Measurements from ENCODE around the gene SIGLEC1. TPM values are rescaled to one million over a fixed set of nuclear protein-coding genes. Genes with fewer than 3 reads are reported as not detected.

SIGLEC1 gene
- total and polyA plus RNA-seq, 10 of the 15 experiments (the other 5 are each of a cell fraction or from before 2014, with no cell fraction given), result 0.05 TPM; not detected in 9

DNA sequence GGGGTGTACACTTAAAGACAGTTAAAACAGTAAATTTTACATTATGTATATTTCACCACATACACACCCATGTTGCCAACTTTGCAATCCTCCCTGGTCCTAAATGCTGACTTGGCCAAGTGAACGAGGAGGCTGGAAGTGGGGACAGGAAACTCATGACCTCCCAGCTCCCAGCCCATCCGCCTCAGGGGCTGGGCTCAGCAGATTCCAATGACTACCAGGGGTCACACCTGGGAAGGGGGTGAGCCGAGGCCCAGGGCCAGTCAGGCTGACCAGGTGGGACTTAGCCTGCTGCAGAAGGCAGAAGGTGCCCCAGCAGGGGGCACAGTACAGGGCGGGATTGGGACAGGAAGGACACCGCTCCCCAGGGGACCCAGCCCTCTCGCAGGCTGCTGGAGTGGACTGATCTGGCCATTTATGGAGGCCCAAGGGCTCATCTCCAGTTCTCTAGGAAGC lies 2.4 kb downstream of the SIGLEC1 start:
- no peak overlapping the region for H3K4me2 ChIP-seq (ENCODE audit: control insufficient read depth, insufficient read depth)
- no peaks in the 10 kb centered on the region for H3K36me3 ChIP-seq (ENCODE audit: control insufficient read depth in 2 of 2, insufficient read depth in 2 of 2, low read length in 1 of 2)
- H3K79me2 ChIP-seq (ENCODE audit: control insufficient read depth, insufficient read depth, low read length), result no peaks in the 10 kb centered on the region
- no TSS peak for BruUV-seq (replicated peaks)
- ChIA-PET CTCF (interaction anchor here (0.6 to 3.8 kb wide), 20 partner anchors 10 to 1628 kb away, joined by 3 to 51 read pairs (median 6); partner anchors contain the start of gene ADISSP), POLR2A (interaction anchor here (0.9 kb wide), 1 partner anchor 147 kb away, joined by 3 read pairs; no protein-coding TSS in a partner anchor), RAD21 (ENCODE audit: unreplicated experiment) (interaction anchor here (0.9 to 2.4 kb wide), 3 partner anchors 33 to 147 kb away, joined by 3 to 14 read pairs (median 13); no protein-coding TSS in a partner anchor), SMC1A (ENCODE audit: uncharacterized antibody, unreplicated experiment) (interaction anchor here (0.5 to 2.4 kb wide), 3 partner anchors 33 to 162 kb away, joined by 3 to 22 read pairs (median 8); no protein-coding TSS in a partner anchor)
- peak; percentile 34; the same call in 2 of the 3 replicates for ATAC-seq
- no peak for FAIRE-seq
- H3K9me3 ChIP-seq (replicated peaks; ENCODE audit: control insufficient read depth, insufficient read depth, low read length), result no peaks in the 10 kb centered on the region
- no peak overlapping the region for H3K4me3 ChIP-seq
- no peak overlapping the region for H3K9ac ChIP-seq (ENCODE audit: control insufficient read depth, insufficient read depth, low read length)
- H3K27ac ChIP-seq (ENCODE audit: control insufficient read depth, insufficient read depth), result no peak overlapping the region
- in situ Hi-C loops (cut with MboI), result no loop called here
- H4K20me1 ChIP-seq (ENCODE audit: control insufficient read depth, insufficient read depth), result no peaks in the 10 kb centered on the region
- peaks cover 0 to 2% of the 10 kb centered on the region in 2 experiments; a peak in 2 of 4 replicates for H3K27me3 ChIP-seq (replicated peaks in 1 of 2; ENCODE audit: control insufficient read depth in 2 of 2, insufficient read depth in 2 of 2, low read length in 1 of 2)
- DNase-seq (ENCODE audit: low read depth, low spot score), result no peak
- WGBS (ENCODE audit: insufficient coverage, insufficient replicate concordance, low lambda C conversion rate, missing lambda C conversion rate), result 23% methylated on average over 6 of the region's 6 CpGs
- H2AFZ ChIP-seq (ENCODE audit: control insufficient read depth, low read depth, low read length), result no peak overlapping the region
- peaks cover 5% of the 10 kb centered on the region for H3K4me1 ChIP-seq (ENCODE audit: control insufficient read depth, insufficient read depth, low read length)
- intact Hi-C loops (cut with micrococcal nuclease; ENCODE audit: unreplicated experiment), result loop anchor here (1.0 to 10.0 kb wide), 3 partner anchors 34 to 493 kb away; no protein-coding TSS in a partner anchor
- no peak for TF ChIP-seq BACH1 (IDR thresholded peaks at IDR 0.05; ENCODE audit: borderline replicate concordance)
- no peak for TF ChIP-seq TAF1 (IDR thresholded peaks at IDR 0.05; ENCODE audit: borderline replicate concordance, low read depth, low read length)
- TF ChIP-seq BMI1 (IDR thresholded peaks at IDR 0.05; ENCODE audit: borderline replicate concordance), result no peak
- TF ChIP-seq, protein P1, sequence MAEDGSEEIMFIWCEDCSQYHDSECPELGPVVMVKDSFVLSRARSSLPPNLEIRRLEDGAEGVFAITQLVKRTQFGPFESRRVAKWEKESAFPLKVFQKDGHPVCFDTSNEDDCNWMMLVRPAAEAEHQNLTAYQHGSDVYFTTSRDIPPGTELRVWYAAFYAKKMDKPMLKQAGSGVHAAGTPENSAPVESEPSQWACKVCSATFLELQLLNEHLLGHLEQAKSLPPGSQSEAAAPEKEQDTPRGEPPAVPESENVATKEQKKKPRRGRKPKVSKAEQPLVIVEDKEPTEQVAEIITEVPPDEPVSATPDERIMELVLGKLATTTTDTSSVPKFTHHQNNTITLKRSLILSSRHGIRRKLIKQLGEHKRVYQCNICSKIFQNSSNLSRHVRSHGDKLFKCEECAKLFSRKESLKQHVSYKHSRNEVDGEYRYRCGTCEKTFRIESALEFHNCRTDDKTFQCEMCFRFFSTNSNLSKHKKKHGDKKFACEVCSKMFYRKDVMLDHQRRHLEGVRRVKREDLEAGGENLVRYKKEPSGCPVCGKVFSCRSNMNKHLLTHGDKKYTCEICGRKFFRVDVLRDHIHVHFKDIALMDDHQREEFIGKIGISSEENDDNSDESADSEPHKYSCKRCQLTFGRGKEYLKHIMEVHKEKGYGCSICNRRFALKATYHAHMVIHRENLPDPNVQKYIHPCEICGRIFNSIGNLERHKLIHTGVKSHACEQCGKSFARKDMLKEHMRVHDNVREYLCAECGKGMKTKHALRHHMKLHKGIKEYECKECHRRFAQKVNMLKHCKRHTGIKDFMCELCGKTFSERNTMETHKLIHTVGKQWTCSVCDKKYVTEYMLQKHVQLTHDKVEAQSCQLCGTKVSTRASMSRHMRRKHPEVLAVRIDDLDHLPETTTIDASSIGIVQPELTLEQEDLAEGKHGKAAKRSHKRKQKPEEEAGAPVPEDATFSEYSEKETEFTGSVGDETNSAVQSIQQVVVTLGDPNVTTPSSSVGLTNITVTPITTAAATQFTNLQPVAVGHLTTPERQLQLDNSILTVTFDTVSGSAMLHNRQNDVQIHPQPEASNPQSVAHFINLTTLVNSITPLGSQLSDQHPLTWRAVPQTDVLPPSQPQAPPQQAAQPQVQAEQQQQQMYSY (CRISPR knock-in tag; IDR thresholded peaks at IDR 0.05), result no peak
- TF ChIP-seq, protein P2, sequence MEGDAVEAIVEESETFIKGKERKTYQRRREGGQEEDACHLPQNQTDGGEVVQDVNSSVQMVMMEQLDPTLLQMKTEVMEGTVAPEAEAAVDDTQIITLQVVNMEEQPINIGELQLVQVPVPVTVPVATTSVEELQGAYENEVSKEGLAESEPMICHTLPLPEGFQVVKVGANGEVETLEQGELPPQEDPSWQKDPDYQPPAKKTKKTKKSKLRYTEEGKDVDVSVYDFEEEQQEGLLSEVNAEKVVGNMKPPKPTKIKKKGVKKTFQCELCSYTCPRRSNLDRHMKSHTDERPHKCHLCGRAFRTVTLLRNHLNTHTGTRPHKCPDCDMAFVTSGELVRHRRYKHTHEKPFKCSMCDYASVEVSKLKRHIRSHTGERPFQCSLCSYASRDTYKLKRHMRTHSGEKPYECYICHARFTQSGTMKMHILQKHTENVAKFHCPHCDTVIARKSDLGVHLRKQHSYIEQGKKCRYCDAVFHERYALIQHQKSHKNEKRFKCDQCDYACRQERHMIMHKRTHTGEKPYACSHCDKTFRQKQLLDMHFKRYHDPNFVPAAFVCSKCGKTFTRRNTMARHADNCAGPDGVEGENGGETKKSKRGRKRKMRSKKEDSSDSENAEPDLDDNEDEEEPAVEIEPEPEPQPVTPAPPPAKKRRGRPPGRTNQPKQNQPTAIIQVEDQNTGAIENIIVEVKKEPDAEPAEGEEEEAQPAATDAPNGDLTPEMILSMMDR (IDR thresholded peaks at IDR 0.05 in 2 of 3, conservative IDR thresholded peaks at IDR 0.05 in 1 of 3; ENCODE audit: control insufficient read depth in 2 of 3, extremely low read depth in 1 of 3, insufficient read depth in 1 of 3, low read depth in 3 of 3, low read length in 3 of 3), result no peak
- no peak for TF ChIP-seq SPI1 (IDR thresholded peaks at IDR 0.05; ENCODE audit: borderline replicate concordance, insufficient read depth, low read depth, low read length)
- no peak for TF ChIP-seq TCF12 (IDR thresholded peaks at IDR 0.05; ENCODE audit: low read depth, low read length)
- no peak for TF ChIP-seq HDGF (IDR thresholded peaks at IDR 0.05)
- TF ChIP-seq, protein P3, sequence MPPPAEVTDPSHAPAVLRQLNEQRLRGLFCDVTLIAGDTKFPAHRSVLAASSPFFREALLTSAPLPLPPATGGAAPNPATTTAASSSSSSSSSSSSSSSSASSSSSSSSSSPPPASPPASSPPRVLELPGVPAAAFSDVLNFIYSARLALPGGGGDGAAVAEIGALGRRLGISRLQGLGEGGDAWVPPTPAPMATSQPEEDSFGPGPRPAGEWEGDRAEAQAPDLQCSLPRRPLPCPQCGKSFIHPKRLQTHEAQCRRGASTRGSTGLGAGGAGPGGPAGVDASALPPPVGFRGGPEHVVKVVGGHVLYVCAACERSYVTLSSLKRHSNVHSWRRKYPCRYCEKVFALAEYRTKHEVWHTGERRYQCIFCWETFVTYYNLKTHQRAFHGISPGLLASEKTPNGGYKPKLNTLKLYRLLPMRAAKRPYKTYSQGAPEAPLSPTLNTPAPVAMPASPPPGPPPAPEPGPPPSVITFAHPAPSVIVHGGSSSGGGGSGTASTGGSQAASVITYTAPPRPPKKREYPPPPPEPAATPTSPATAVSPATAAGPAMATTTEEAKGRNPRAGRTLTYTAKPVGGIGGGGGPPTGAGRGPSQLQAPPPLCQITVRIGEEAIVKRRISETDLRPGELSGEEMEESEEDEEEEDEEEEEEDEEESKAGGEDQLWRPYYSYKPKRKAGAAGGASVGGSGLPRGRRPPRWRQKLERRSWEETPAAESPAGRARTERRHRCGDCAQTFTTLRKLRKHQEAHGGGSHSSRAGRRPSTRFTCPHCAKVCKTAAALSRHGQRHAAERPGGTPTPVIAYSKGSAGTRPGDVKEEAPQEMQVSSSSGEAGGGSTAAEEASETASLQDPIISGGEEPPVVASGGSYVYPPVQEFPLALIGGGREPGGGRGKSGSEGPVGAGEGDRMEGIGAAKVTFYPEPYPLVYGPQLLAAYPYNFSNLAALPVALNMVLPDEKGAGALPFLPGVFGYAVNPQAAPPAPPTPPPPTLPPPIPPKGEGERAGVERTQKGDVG (CRISPR knock-in tag; IDR thresholded peaks at IDR 0.05), result no peak
- no peak for TF ChIP-seq IRF4 (IDR thresholded peaks at IDR 0.05; ENCODE audit: low read depth, low read length)
- no peak for TF ChIP-seq POLR2AphosphoS5 (IDR thresholded peaks at IDR 0.05; ENCODE audit: low read length)
